ENCODE results near the gene SORL1. TPM values are rescaled to one million over a fixed set of nuclear protein-coding genes. Genes with fewer than 3 reads are reported as not detected.

Gene SORL1
- total RNA-seq, 1 experiment from 2014 or later, result 6.1 TPM

DNA sequence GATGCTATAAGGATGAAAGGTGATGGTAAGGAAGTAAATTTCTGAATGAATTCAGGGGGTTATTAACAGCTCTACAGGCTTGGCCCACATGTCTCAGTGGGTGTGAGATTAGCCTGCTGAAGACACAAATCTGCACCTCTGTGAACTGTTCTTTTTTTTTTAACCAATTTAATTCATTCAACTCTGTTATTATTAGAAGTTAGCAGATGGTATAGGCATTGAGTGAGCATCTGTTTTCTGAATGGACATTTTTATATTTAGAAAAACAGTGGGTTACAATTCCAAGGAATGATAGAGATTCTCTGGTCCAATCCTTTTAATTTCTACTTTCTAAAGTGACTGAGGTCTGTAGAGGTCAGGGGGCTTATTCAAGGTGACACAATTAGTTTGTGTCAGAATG lies 122.7 kb downstream of the SORL1 start:
- CTCF ChIA-PET, result no interaction called here

DNA sequence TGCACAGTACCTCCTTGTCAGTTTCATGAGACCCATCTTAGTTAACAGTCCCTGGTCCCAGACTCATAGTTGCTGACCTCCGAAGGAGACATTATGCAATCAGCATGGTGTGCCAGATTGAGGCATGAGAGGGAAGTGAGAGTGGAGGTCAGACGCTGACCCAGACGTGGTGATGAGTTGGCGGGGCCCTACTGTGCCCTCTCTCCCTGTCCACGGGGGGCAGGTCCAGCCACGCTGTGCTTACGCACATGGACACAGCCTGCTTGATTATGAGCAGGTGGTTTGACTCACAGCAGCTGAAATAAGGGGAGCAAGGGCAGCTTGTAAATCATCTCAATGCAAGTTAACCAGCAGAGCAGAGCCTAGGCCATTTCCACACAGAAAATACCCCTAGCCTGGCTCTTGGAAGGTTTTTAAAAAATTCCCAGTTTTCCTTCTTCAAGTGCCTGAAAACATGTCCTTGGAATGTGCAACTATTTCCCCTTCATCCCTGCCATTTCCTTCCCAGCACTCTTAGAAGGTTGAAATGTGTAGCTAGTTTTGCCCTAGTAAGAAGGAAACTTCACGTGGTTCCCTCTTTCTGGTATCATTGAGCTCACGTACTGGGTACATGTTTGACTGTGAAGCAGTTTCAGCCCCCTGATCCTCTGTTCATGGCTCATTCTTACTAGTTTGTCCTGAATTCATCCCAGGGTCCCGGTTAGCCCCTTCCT lies 123.3 kb downstream of the SORL1 start:
- TF ChIP-seq CTCF (IDR thresholded peaks at IDR 0.05; ENCODE audit: unreplicated experiment), result no peak
- intact Hi-C loops (cut with micrococcal nuclease; ENCODE audit: unreplicated experiment), result no loop called here
- CTCF ChIA-PET, result no interaction called here
- H3K36me3 Mint-ChIP-seq (ENCODE audit: insufficient read depth, unreplicated experiment), result no peaks in the 10 kb centered on the region
- H3K27me3 Mint-ChIP-seq (ENCODE audit: unreplicated experiment), result no peaks in the 10 kb centered on the region
- no peak for DNase-seq
- H3K4me1 Mint-ChIP-seq (ENCODE audit: low read depth, unreplicated experiment), result no peaks in the 10 kb centered on the region
- no peak overlapping the region for H3K4me3 Mint-ChIP-seq (ENCODE audit: low read depth, unreplicated experiment)
- H3K27ac Mint-ChIP-seq (ENCODE audit: unreplicated experiment), result no peak overlapping the region
- no TSS peak for BruUV-seq (replicated peaks)
- H3K9me3 Mint-ChIP-seq (ENCODE audit: low read depth, unreplicated experiment), result no peaks in the 10 kb centered on the region

More for the DNA sequence above, 122.7 kb downstream of the SORL1 start:
- intact Hi-C loops (cut with micrococcal nuclease; ENCODE audit: unreplicated experiment), result no loop called here
- no peaks in the 10 kb centered on the region for H3K4me1 Mint-ChIP-seq (ENCODE audit: low read depth, unreplicated experiment)
- no peaks in the 10 kb centered on the region for H3K27me3 Mint-ChIP-seq (ENCODE audit: unreplicated experiment)
- DNase-seq, result no peak
- H3K9me3 Mint-ChIP-seq (ENCODE audit: low read depth, unreplicated experiment), result no peaks in the 10 kb centered on the region
- H3K36me3 Mint-ChIP-seq (ENCODE audit: insufficient read depth, unreplicated experiment), result no peaks in the 10 kb centered on the region
- H3K27ac Mint-ChIP-seq (ENCODE audit: unreplicated experiment), result no peak overlapping the region
- BruUV-seq (replicated peaks), result no TSS peak
- no peak overlapping the region for H3K4me3 Mint-ChIP-seq (ENCODE audit: low read depth, unreplicated experiment)
- TF ChIP-seq CTCF (IDR thresholded peaks at IDR 0.05; ENCODE audit: unreplicated experiment), result no peak

DNA sequence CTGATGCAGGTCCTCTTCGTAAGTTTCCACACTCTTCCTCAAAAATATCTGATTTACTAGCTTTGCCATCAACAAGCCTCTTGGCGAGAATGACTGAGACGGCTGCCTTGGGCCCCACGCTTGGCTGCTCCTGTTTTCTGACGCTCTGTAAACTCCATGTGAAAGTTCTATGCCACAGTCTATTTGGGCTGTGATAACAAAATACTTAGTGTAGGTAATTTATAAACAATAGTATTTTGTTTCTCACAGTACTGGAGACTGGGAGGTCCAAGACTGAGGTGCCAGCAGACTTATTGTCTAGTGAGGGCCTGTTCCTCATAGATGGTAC lies 123.8 kb downstream of the SORL1 start:
- Mint-ChIP-seq H3K9me3 (ENCODE audit: low read depth, unreplicated experiment) (no peaks in the 10 kb centered on the region), H3K4me1 (ENCODE audit: low read depth, unreplicated experiment) (no peaks in the 10 kb centered on the region), H3K4me3 (ENCODE audit: low read depth, unreplicated experiment) (no peak overlapping the region), H3K27me3 (ENCODE audit: unreplicated experiment) (no peaks in the 10 kb centered on the region), H3K36me3 (ENCODE audit: insufficient read depth, unreplicated experiment) (no peaks in the 10 kb centered on the region), H3K27ac (ENCODE audit: unreplicated experiment) (no peak overlapping the region)
- DNase-seq, result no peak
- intact Hi-C loops (cut with micrococcal nuclease; ENCODE audit: unreplicated experiment), result no loop called here
- CTCF ChIA-PET, result no interaction called here
- TF ChIP-seq CTCF (IDR thresholded peaks at IDR 0.05; ENCODE audit: unreplicated experiment), result no peak
- BruUV-seq (replicated peaks), result no TSS peak

DNA sequence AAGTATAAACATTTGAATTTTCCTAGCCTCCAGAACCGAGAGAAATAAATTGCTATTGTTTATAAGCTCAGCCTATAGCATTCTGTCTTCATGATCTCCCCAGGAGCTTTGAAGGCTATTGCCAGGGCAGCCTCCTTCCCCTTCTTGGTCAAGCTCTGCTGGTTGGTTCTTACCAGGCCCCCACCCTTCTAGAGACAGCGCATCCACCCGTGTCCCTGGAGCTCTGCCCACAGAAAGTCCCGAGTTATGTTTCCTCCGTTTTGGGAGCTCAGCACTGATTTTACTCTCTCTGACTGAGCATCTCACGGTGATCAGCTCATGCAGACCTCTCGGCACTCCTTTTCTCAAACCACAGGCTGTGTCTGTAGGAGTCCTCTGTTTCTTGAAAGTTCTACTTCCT lies 124.4 kb downstream of the SORL1 start:
- Mint-ChIP-seq H3K4me3 (ENCODE audit: low read depth, unreplicated experiment) (no peak overlapping the region), H3K9me3 (ENCODE audit: low read depth, unreplicated experiment) (no peaks in the 10 kb centered on the region), H3K27ac (ENCODE audit: unreplicated experiment) (no peak overlapping the region), H3K36me3 (ENCODE audit: insufficient read depth, unreplicated experiment) (no peaks in the 10 kb centered on the region), H3K4me1 (ENCODE audit: low read depth, unreplicated experiment) (no peaks in the 10 kb centered on the region), H3K27me3 (ENCODE audit: unreplicated experiment) (no peaks in the 10 kb centered on the region)
- TF ChIP-seq CTCF (IDR thresholded peaks at IDR 0.05; ENCODE audit: unreplicated experiment), result no peak
- CTCF ChIA-PET, result no interaction called here
- intact Hi-C loops (cut with micrococcal nuclease; ENCODE audit: unreplicated experiment), result no loop called here
- no peak for DNase-seq
- BruUV-seq (replicated peaks), result no TSS peak

All from Calu3 (cell line).